22Rv1 (cell line): ENCODE data around the gene CDHR3.
A peak's percentile ranks its signal among the peaks of the same experiment; 100 is the strongest.

Experiments used
- H3K27ac ChIP-seq: fragments of 450-650 bp; 2 replicates; pipeline ENCODE4 v1.5.1; 2017
- CTCF ChIP-seq: fragments of 450-650 bp; IDR thresholded peaks from 2 replicates; pipeline ENCODE4 v1.5.1; 2017; ENCODE audit warnings: mild to moderate bottlenecking
- ZFX ChIP-seq: fragments of 450-650 bp; IDR thresholded peaks from 2 replicates; pipeline ENCODE4 v1.6.1; 2017; ENCODE audit warnings: antibody characterized with exemption, borderline replicate concordance

CDHR3 gene

GRCh38 chr7:106061301-106061979, 98.4 kb downstream of the CDHR3 start:
- H3K27ac ChIP-seq, result no peak overlapping the region
- TF ChIP-seq ZFX, result no peak

DNA sequence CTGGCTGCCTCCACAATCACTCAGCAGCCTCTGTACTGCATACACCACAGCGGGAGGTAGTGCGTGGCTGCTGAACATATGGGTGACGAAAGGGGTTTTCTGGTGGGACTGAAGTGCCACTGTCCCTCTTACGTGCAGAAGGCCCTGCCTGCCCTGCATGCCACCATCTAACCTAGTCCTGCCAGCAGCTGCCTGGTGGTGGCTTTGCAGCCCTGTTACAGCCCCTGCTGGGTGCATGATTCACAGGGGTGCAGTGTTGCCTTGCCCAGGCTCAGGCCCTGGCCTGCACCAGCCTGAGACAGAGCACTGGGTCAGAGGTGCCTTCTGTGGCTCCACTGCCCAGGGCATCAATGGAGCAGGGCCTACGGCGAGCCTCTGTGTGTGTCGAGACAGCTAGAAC, 98.9 kb downstream of the CDHR3 start:
- no peak overlapping the region for H3K27ac ChIP-seq
- TF ChIP-seq CTCF (no peak), ZFX (no peak)

- no peak overlapping the region for H3K27ac ChIP-seq
- TF ChIP-seq ZFX (no peak), CTCF (no peak)
Measured at GRCh38 chr7:106062521-106062931, 99.5 kb downstream of the CDHR3 start.

DNA sequence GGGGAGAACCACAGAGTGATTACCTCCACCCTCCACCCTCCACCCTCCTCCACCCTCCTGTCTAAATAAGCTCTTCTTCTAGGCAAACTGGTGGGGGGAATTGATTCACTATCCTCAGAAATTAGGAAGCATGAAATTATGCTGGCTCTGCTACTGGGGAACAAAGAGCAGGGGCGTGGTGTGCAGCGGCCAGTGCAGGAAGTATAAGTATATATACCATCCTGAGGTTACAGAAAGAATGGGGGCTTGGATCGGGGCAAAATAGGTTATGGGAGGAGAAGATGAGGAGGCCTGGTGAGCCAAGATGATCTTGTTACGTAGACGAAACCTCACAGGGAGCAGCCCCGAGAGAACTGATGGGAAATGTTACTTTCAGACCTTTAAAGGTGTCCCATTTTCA, 100.0 kb downstream of the CDHR3 start:
- no peak overlapping the region for H3K27ac ChIP-seq
- TF ChIP-seq CTCF, result no peak
- no peak for TF ChIP-seq ZFX

DNA sequence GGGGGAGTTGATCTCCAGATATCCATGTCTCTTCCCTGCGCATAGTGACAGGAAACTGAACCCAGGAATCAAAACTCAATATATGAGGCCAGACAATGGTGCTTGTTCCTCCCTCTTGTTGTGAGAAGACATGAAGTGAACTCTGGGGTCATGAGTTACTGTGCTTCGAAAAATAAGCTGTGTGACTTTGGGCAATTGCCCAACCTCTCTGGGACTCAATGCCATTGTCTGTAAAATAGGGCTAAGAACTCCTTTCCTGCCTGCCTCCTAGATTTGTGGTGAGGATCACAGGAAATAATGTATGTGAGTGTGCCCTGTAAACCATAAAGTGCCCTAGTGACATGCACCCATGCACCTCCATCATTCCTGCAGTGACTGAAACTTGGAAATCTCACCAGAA, 100.6 kb downstream of the CDHR3 start:
- TF ChIP-seq ZFX (no peak), CTCF (no peak)
- H3K27ac ChIP-seq, result no peak overlapping the region

DNA sequence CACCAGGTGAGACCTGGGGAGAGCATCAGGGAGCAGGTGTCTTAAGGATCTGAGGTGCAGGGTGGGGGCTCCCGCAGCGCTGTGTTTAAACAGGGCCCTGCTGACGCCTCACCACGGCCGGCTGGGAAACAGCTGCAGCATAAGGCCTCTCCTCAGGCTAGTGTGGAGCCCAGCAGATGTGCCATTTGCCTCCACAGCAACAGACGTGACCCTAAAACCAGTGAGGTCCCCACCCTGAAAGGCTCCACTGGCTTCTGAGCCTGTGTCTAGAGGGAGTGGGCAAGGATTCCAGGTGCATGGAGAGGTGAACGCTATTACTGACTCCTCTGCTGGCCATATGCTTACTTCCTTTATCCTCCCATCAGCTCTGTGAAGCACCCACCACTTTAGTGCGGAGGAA, 101.3 kb downstream of the CDHR3 start:
- no peak overlapping the region for H3K27ac ChIP-seq
- TF ChIP-seq CTCF (no peak), ZFX (no peak)

DNA sequence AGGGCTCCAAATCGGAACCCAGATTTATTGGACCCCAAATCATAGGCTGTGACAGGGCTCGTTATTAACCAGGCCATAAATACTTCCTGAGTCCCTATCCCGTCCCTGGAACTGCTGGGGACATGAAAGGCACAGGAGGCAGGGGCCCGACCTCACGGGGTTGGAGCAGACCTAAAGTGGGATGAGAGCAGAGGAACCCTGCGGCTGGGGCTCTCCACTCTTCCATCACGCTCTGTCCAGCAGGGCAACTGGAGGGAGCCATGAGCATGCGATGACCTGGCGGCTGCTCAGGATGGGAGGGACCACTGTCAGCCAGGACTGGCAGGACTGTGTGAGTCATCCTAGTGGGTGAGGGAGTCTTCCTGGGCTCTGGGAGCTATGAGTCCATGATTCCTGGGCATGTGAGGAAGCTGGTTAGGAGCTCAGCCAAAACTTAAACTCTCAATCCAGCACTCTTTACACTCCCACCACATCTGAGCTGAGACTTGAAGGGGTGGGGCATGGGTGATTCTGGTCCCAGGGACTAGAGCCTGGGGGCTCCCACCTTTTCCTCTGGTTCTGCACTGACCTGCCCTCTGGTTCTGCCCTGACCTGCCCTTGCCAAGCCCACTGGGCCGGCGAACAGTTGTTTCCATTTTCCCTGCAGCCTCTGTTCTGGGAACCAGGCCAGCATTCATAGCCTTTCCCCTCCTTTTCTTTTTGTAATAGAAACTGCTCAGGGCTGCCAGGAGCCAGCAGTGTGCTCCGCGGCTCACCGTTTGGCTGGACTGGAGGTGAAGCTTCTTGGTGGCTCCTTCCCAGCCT, 101.9 kb downstream of the CDHR3 start:
- H3K27ac ChIP-seq, result peak overlapping the region; percentile 30
- no peak for TF ChIP-seq ZFX
- no peak for TF ChIP-seq CTCF
